HCT116 (cell line): Measurements from ENCODE around the gene RHOH. TPM values are rescaled to one million over a fixed set of nuclear protein-coding genes. Genes with fewer than 3 reads are reported as not detected.
A peak's percentile ranks its signal among the peaks of the same experiment; 100 is the strongest.

Source experiments
- ATAC-seq: fragments of 200-7000 bp; cut with Tn5 transposase; 2 replicates; pipeline ENCODE4 v1.9.1; 2020; ENCODE audit warnings: mild to moderate bottlenecking, moderate library complexity
- BruUV-seq: library from RNA; stranded (reverse); fragments of 400-500 nt; replicated peaks from 2 replicates; lab custom pipeline; 2021; lab: Mats Ljungman, UMichigan
- CTCF ChIA-PET: fragments of 300-600 bp; sonication (Branson Sonifier 250); formaldehyde crosslinking; loops from one replicate; lab custom pipeline; 2021; ENCODE audit warnings: antibody characterized with exemption; lab: Charles Lee
- POLR2A ChIA-PET: fragments of 300-600, 350-600 bp; sonication (Branson Sonifier 250); formaldehyde crosslinking; loops from one replicate; lab custom pipeline; 2021; ENCODE audit warnings: antibody characterized with exemption; lab: Charles Lee
- RAD21 ChIA-PET, 2 experiments: fragments of 300-600 bp; sonication (Branson Sonifier 250); formaldehyde crosslinking; loops; one replicate each; lab custom pipeline; 2023; ENCODE audit warnings: low total read pairs in 2 of 2; ENCODE audit not compliant: uncharacterized antibody in 2 of 2, unreplicated experiment in 2 of 2, low non-redundant PET in 1 of 2; lab: Charles Lee
- DNase-seq: peaks from one replicate; pipeline ENCODE4 v3.0.0-alpha.2; 2010; ENCODE audit warnings: low read depth, low spot score
- H2AFZ ChIP-seq: fragments of 200-600 bp; shearing (Covaris generic), sonication (generic); 2 replicates; pipeline ENCODE4 v1.6.1; 2017; ENCODE audit warnings: low read depth, mixed run types, mixed read lengths, antibody characterized with exemption, low read length; ENCODE audit not compliant: poor library complexity, severe bottlenecking
- H3K27ac ChIP-seq: 2 replicates; pipeline ENCODE4 v1.5.1; 2012; ENCODE audit warnings: low read depth, low read length
- H3K27me3 ChIP-seq: fragments of 200-600 bp; sonication (generic); 2 replicates; pipeline ENCODE4 v1.6.1; 2016; ENCODE audit warnings: mixed run types, low read length, mixed read lengths; ENCODE audit not compliant: insufficient read depth
- H3K36me3 ChIP-seq, 2 experiments: fragments of 200-500 bp in 1 of 2; fragments of 200-600 bp in 1 of 2; sonication (Bioruptor generic) in 1 of 2; sonication (generic) in 1 of 2; 2 replicates each; pipeline versions ENCODE4 v1.5.1 to v1.6.1; 2014 to 2016; ENCODE audit warnings: low read length in 2 of 2, inconsistent platforms in 1 of 2, mixed read lengths in 1 of 2, mixed run types in 1 of 2; ENCODE audit not compliant: insufficient read depth in 2 of 2, control insufficient read depth in 1 of 2
- H3K4me1 ChIP-seq, 2 experiments: fragments of 200-600 bp in 1 of 2; sonication (generic) in 1 of 2; 2 replicates each; pipeline versions ENCODE4 v1.5.1 to v1.6.1; 2012 to 2017; ENCODE audit warnings: low read length in 2 of 2, inconsistent platforms in 1 of 2, mild to moderate bottlenecking in 1 of 2, mixed read lengths in 1 of 2, mixed run types in 1 of 2, moderate library complexity in 1 of 2; ENCODE audit not compliant: insufficient read depth in 2 of 2, control insufficient read depth in 1 of 2
- H3K4me2 ChIP-seq: fragments of 200-600 bp; sonication (generic); 2 replicates; pipeline ENCODE4 v1.6.1; 2017; ENCODE audit warnings: mixed run types, low read length, mixed read lengths
- H3K4me3 ChIP-seq, 2 experiments: fragments of 200-600 bp in 1 of 2; sonication (generic) in 1 of 2; replicated peaks in 1 of 2; 2 replicates each; pipeline ENCODE4 v1.5.1; 2011 to 2016; ENCODE audit warnings: low read length in 2 of 2, control low read depth in 1 of 2, low read depth in 1 of 2, mild to moderate bottlenecking in 1 of 2, mixed read lengths in 1 of 2, mixed run types in 1 of 2
- H3K79me2 ChIP-seq: fragments of 200-600 bp; sonication (generic); 2 replicates; pipeline ENCODE4 v1.6.1; 2017; ENCODE audit warnings: mild to moderate bottlenecking, mixed run types, low read length, moderate library complexity, mixed read lengths; ENCODE audit not compliant: insufficient read depth
- H3K9ac ChIP-seq: fragments of 200-600 bp; sonication (generic); 2 replicates; pipeline ENCODE4 v1.6.1; 2016; ENCODE audit warnings: low read length, mixed read lengths
- H3K9me2 ChIP-seq: fragments of 200-600 bp; sonication (generic), shearing (Covaris generic); 2 replicates; pipeline ENCODE4 v1.6.1; 2017; ENCODE audit warnings: mixed run types, mild to moderate bottlenecking, moderate library complexity; ENCODE audit not compliant: insufficient read depth
- H3K9me3 ChIP-seq, 2 experiments: fragments of 200-500 bp in 1 of 2; fragments of 200-600 bp in 1 of 2; sonication (Bioruptor generic) in 1 of 2; sonication (generic) in 1 of 2; 2 replicates each; pipeline ENCODE4 v1.6.1; 2014 to 2017; ENCODE audit warnings: low read length in 2 of 2, mixed read lengths in 2 of 2, inconsistent platforms in 1 of 2, low read depth in 1 of 2, mild to moderate bottlenecking in 1 of 2, mixed run types in 1 of 2, moderate library complexity in 1 of 2; ENCODE audit not compliant: control insufficient read depth in 1 of 2, insufficient read depth in 1 of 2
- H4K20me1 ChIP-seq: fragments of 200-600 bp; sonication (generic), shearing (Covaris generic); 2 replicates; pipeline ENCODE4 v1.6.1; 2017; ENCODE audit warnings: mixed run types, mild to moderate bottlenecking, moderate library complexity; ENCODE audit not compliant: insufficient read depth
- CBX3 ChIP-seq: IDR thresholded peaks from 2 replicates; pipeline ENCODE4 v1.6.1; 2012; ENCODE audit warnings: low read depth
- CEBPB ChIP-seq: IDR thresholded peaks from 2 replicates; pipeline ENCODE4 v1.6.1; 2012; ENCODE audit warnings: low read depth
- EGR1 ChIP-seq: IDR thresholded peaks from 2 replicates; pipeline ENCODE4 v1.6.1; 2012; ENCODE audit warnings: low read depth
- EZH2 ChIP-seq: fragments of 200-600 bp; sonication (generic); IDR thresholded peaks from 2 replicates; pipeline ENCODE4 v1.6.1; 2017; ENCODE audit warnings: antibody characterized with exemption, mixed run types
- EZH2phosphoT487 ChIP-seq: fragments of 200-600 bp; IDR thresholded peaks from 2 replicates; pipeline ENCODE4 v1.6.1; 2018; ENCODE audit warnings: antibody characterized with exemption, borderline replicate concordance
- FOSL1 ChIP-seq: IDR thresholded peaks from 2 replicates; pipeline ENCODE4 v1.6.1; 2012; ENCODE audit warnings: low read depth
- POLR2A ChIP-seq: IDR thresholded peaks from 2 replicates; pipeline ENCODE4 v1.7.0; 2011; ENCODE audit warnings: borderline replicate concordance; ENCODE audit not compliant: insufficient read depth, insufficient read length; ENCODE audit errors: extremely low read depth
- POLR2AphosphoS5 ChIP-seq: IDR thresholded peaks from 2 replicates; pipeline ENCODE4 v1.6.1; 2011; ENCODE audit warnings: mild to moderate bottlenecking, low read depth, low read length, moderate library complexity
- RAD21 ChIP-seq: IDR thresholded peaks from 2 replicates; pipeline ENCODE4 v1.6.1; 2012; ENCODE audit warnings: low read depth, mild to moderate bottlenecking
- SP1 ChIP-seq: IDR thresholded peaks from 2 replicates; pipeline ENCODE4 v1.6.1; 2012; ENCODE audit warnings: low read depth
- TCF7L2 ChIP-seq: IDR thresholded peaks from 2 replicates; pipeline ENCODE4 v1.7.0; 2011; ENCODE audit warnings: borderline replicate concordance, inconsistent platforms; ENCODE audit not compliant: insufficient read depth, insufficient read length; ENCODE audit errors: extremely low read depth
- ZBTB33 ChIP-seq: IDR thresholded peaks from 2 replicates; pipeline ENCODE4 v1.6.1; 2011; ENCODE audit warnings: mild to moderate bottlenecking, low read length, moderate library complexity; ENCODE audit not compliant: insufficient replicate concordance; ENCODE audit errors: extremely low read depth
- ZFX ChIP-seq: fragments of 450-650 bp; IDR thresholded peaks from 2 replicates; pipeline ENCODE4 v1.6.1; 2017
- intact Hi-C: fragments of 100-400 bp; cut with micrococcal nuclease; formaldehyde crosslinking; loops from 2 replicates; pipeline ENCODE4 v1.10.0; 2022
- total RNA-seq: library from RNA; stranded (reverse); gene quantifications from one replicate; pipeline ENCODE4 v1.2.1, GENCODE V29; 2021; ENCODE audit not compliant: unreplicated experiment

RHOH gene
- total RNA-seq, 1 experiment from 2014 or later = 0.74 TPM

- no peaks in the 10 kb centered on the region for H4K20me1 ChIP-seq
- H3K4me1 ChIP-seq = peaks cover 0 to 9% of the 10 kb centered on the region in 2 experiments; a peak in 1 of 4 replicates
- DNase-seq = no peak
- no peak for ATAC-seq
- ChIA-PET RAD21 (no interaction called here), POLR2A (no interaction called here), CTCF (no interaction called here)
- no peaks in the 10 kb centered on the region for H3K79me2 ChIP-seq
- H3K4me3 ChIP-seq = no peak overlapping the region
- H2AFZ ChIP-seq = peak overlapping the region; percentile 57
- H3K27ac ChIP-seq = no peak overlapping the region
- no TSS peak for BruUV-seq
- no peaks in the 10 kb centered on the region; a peak in 1 of 4 replicates for H3K9me3 ChIP-seq
- H3K27me3 ChIP-seq = no peaks in the 10 kb centered on the region
- H3K9me2 ChIP-seq = no peaks in the 10 kb centered on the region
- no peaks in the 10 kb centered on the region for H3K36me3 ChIP-seq
- intact Hi-C loops = no loop called here
- H3K9ac ChIP-seq = no peak overlapping the region
- TF ChIP-seq RAD21 (no peak), POLR2AphosphoS5 (no peak), ZBTB33 (no peak), POLR2A (no peak), FOSL1 (no peak), CBX3 (no peak), ZFX (no peak), EZH2phosphoT487 (no peak), EGR1 (no peak), TCF7L2 (no peak), SP1 (no peak), CEBPB (no peak), EZH2 (no peak)
- H3K4me2 ChIP-seq = no peak overlapping the region
Observed at GRCh38 chr4:40265910-40266274, 69.1 kb downstream of the RHOH start.
